ENCODE results near the gene SLC25A39. TPM values are rescaled to one million over a fixed set of nuclear protein-coding genes. Genes with fewer than 3 reads are reported as not detected.

SLC25A39 gene
- total RNA-seq, 1 donor from 2014 or later: 129 TPM

GRCh38 chr17:44363613-44364159 is 39.1 kb upstream of the SLC25A39 start, which contains the start of gene FAM171A2:
FAM171A2 (minus strand) TSS chr17:44363853; CDS start chr17:44363714, 139 bp downstream.
- intact Hi-C loops (cut with micrococcal nuclease): no loop called here
- H3K9me3 Mint-ChIP-seq: no peaks in the 10 kb centered on the region
- peaks cover 11% of the 10 kb centered on the region for H3K4me1 Mint-ChIP-seq
- peaks cover 23% of the 10 kb centered on the region for H3K27me3 Mint-ChIP-seq
- DNase-seq (peak; percentile 78), ATAC-seq (ENCODE audit: low read depth) (peak; percentile 92)
- H3K27ac Mint-ChIP-seq: no peak within 1 kb of the TSS
- CTCF ChIA-PET: interaction anchor here (0.7 to 2.6 kb wide), 9 partner anchors 9 to 424 kb away, joined by 3 to 16 read pairs (median 3); partner anchors contain the start of genes GRN and ITGA2B
- no peaks in the 10 kb centered on the region for H3K36me3 Mint-ChIP-seq (ENCODE audit: low read depth)
- peak; percentile 55 for TF ChIP-seq CTCF (IDR thresholded peaks at IDR 0.05)
- POLR2A ChIA-PET: interaction anchor here (0.6 to 1.3 kb wide), 6 partner anchors 10 to 1046 kb away, joined by 3 to 7 read pairs (median 4); partner anchors contain the start of gene SLC25A39
- peak within 1 kb of the TSS; percentile 79 for H3K4me3 Mint-ChIP-seq

- Mint-ChIP-seq H3K9me3 (no peaks in the 10 kb centered on the region), H3K27ac (no peak overlapping the region), H3K27me3 (peaks cover 23% of the 10 kb centered on the region), H3K36me3 (ENCODE audit: low read depth) (no peaks in the 10 kb centered on the region), H3K4me1 (peaks cover 11% of the 10 kb centered on the region), H3K4me3 (peak overlapping the region; percentile 78)
- DNase-seq: no peak
- peak; percentile 37 for ATAC-seq (ENCODE audit: low read depth)
- intact Hi-C loops (cut with micrococcal nuclease): no loop called here
- TF ChIP-seq CTCF (IDR thresholded peaks at IDR 0.05): no peak
- ChIA-PET POLR2A (interaction anchor here (0.6 to 1.3 kb wide), 7 partner anchors 10 to 1047 kb away, joined by 3 to 10 read pairs (median 6); partner anchors contain the start of gene SLC25A39), CTCF (interaction anchor here (0.7 to 2.6 kb wide), 9 partner anchors 9 to 424 kb away, joined by 3 to 16 read pairs (median 3); partner anchors contain the start of genes GRN and ITGA2B)
Observed at GRCh38 chr17:44362949-44363612, 38.5 kb upstream of the SLC25A39 start.

GRCh38 chr17:44362459-44362948 is 37.9 kb upstream of the SLC25A39 start:
- H3K27me3 Mint-ChIP-seq: peaks cover 19% of the 10 kb centered on the region
- CTCF ChIA-PET: interaction anchor here (1.1 to 2.6 kb wide), 4 partner anchors 8 to 152 kb away, joined by 4 to 16 read pairs (median 8); partner anchors contain the start of gene GRN
- H3K36me3 Mint-ChIP-seq (ENCODE audit: low read depth): no peaks in the 10 kb centered on the region
- ATAC-seq (ENCODE audit: low read depth) (no peak), DNase-seq (no peak)
- H3K4me1 Mint-ChIP-seq: peaks cover 11% of the 10 kb centered on the region
- POLR2A ChIA-PET: interaction anchor here (1.0 to 1.3 kb wide), 2 partner anchors 140 to 142 kb away, joined by 7 to 10 read pairs; no protein-coding TSS in a partner anchor
- TF ChIP-seq CTCF (IDR thresholded peaks at IDR 0.05): no peak
- intact Hi-C loops (cut with micrococcal nuclease): no loop called here
- no peaks in the 10 kb centered on the region for H3K9me3 Mint-ChIP-seq
- no peak overlapping the region for H3K27ac Mint-ChIP-seq
- H3K4me3 Mint-ChIP-seq: no peak overlapping the region

GRCh38 chr17:44361292-44362260 is 37.0 kb upstream of the SLC25A39 start:
- intact Hi-C loops (cut with micrococcal nuclease): no loop called here
- H3K4me1 Mint-ChIP-seq: peaks cover 11% of the 10 kb centered on the region
- no peaks in the 10 kb centered on the region for H3K9me3 Mint-ChIP-seq
- TF ChIP-seq CTCF (IDR thresholded peaks at IDR 0.05): no peak
- CTCF ChIA-PET: interaction anchor here (0.5 to 2.6 kb wide), 2 partner anchors 151 to 207 kb away, joined by 3 to 16 read pairs; no protein-coding TSS in a partner anchor
- H3K36me3 Mint-ChIP-seq (ENCODE audit: low read depth): no peaks in the 10 kb centered on the region
- POLR2A ChIA-PET: interaction anchor here (0.6 to 1.1 kb wide), 2 partner anchors 140 to 143 kb away, joined by 4 read pairs; no protein-coding TSS in a partner anchor
- peak overlapping the region; percentile 24 for H3K4me3 Mint-ChIP-seq
- ATAC-seq (ENCODE audit: low read depth) (no peak), DNase-seq (no peak)
- peaks cover 12% of the 10 kb centered on the region for H3K27me3 Mint-ChIP-seq
- H3K27ac Mint-ChIP-seq: no peak overlapping the region

Measured in activated B cell treated with CpG ODN at 0.5 μM for 24 hours (primary cell).